Stimulated activated CD4-positive, alpha-beta T cell treated with anti-CD3 and anti-CD28 coated beads, Interleukin-15, amount 100 ng/mL, for 1 hour (primary cell): ENCODE data around the gene PSKH1.
A peak's percentile ranks its signal among the peaks of the same experiment; 100 is the strongest.
"Not testable (repeated sequence)": the region's sequence is repeated elsewhere in the genome, so short reads cannot be mapped to it uniquely, and the experiment has no call there.

Experiments used
- DNase-seq, 2 donors: peaks; one replicate each; pipeline ENCODE4 v3.0.0-alpha.2; 2020; ENCODE audit warnings: low read depth in 1 of 2, low spot score in 1 of 2

PSKH1 gene

DNA sequence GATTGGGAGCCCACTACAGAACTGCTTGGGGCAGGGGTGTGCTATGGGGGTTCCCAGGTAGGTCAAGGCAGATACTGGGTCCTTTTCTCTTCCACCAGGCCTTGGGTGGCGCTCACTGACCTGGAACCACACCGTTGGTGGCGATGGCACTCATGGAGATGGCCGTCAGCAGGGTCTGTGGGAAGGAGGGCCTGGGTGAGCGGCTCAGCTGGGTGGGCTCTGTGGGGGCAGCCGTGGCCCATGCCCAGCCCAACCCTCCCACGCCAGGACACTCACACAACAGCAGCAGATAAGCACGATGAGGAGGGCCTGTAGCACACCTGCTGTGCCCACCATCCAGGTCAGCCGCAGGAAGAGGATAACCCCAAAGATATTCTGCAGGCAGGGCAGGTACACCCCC, 64.6 kb downstream of the PSKH1 start:
- no peak for DNase-seq

DNA sequence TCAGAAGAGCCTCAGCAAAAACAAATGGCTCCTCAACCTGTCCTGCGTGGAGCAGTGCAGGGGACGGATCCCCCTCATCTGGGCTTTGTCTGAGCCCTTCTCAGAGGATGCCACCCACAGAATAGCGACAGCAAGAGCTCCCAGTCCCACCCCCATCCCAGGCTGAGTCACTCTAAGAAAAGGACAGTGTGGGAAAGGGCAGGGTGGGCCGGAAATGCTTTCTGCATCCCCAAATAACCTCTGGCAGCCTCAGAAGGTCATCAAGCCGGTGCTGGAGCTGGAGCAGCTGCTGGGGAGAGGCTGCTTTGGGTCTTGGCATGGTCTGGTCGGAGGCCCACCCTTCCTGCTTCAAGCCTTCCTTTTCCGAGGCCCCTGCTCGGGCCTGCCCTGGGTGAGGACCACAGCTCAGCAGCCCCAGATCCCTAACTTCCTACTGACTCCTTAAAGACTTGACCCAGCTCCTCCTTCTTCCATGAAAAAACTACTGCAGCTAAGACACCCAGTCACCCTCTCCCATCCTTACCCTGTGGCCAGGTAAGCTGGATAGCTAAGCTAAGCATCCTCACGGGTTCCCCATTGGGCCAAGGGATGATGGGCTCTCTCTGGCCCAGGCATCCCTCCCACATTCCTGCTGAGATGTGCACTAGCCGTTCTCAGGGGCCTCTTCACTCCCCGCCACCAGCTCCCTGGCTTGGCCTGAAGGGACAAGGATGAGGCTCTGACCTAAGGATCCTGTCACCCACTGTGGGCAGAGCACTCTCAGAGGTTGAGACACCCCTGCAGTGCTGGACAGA, 66.7 kb downstream of the PSKH1 start:
- no peak for DNase-seq

DNA sequence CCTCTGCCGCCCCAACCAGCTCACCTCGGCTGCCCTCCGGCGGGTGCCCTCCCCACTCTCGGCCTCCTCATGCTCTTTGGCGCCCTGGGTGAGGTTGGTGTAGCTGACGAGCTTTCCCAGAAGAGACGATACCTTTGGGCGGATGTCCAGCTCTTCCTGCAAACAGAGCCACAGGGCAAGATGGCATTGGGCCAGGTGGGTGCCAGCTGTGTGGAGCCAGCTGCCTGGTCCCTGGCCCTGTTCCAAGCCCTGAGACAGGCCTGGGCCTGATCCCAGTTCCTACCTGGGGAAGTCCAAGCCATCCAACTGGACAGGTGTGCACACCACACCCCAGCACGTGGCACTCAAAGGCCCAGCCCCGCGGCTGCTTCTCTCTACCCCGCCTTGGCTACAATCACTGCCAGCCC, 68.5 kb downstream of the PSKH1 start:
- no peak for DNase-seq

DNA sequence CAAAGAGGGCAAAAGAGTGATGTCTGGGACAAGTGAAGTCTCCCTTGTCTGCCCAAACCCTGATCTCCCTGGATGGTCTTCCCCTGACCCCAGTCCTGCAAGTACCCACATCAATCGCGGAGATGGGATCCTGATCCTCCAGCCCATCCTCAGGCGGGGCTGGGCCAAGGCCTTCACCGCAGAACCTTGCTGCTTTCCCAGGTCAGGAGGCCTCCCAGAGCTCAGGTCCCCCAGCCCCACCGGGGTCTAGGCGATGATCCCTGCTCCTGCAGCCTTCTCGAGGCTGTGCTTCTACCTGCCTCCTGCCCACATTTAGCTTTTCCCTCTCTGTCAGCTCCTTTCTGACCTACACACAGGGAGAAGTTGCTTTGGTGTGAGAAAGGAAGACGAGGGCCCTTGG, 69.1 kb downstream of the PSKH1 start:
- DNase-seq, result no peak

DNA sequence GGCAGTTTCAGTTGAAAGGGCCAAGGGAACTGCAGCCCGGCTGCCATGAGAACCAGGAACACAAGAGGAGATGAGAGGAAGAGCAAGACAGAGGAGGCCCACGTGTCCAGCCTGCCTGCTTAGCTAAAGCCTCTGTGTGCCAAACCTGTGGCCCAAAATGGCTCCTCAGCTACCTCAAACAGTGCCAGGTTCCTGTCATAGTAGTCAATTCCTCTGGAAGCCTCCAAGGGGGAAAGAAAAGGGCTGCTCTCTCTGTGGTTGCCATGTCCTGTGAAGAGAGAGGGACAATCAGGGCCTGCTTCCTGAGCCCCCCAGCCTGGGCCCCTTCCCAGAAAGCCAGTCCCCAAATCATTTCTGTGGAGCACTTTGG, 70.2 kb downstream of the PSKH1 start:
- DNase-seq, result no peak

DNA sequence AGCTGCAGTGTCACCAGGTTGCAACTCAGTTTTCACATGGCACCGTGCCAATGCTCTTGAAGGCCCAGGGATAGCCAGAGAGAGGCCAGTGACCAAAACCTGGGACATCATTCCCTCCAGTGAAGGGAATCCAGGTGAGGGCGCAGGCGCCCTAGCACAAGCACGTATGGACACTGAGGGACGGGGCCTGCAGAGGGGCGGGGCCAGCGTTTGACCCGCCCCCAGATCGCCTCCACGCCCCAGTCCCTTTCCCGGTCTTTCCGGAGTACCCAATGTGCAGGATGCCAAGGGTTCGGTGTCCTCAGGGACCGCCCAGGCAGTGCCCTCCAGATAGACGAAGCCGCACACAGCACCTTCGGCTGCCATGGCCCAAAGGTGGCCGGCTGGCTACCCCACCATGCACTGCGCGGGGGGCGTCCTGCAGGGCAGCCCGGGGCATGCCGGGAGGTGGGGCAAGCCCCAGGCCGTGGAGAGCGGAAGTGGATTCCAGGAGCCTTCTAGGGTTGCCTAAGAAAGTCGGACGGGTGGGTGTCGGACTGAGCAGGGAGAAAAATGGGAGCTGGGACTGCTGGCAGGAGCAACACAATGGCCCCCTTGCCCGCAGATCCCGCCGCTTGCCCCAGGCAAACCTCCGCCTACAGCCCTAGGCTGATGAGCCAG, 70.7 kb downstream of the PSKH1 start:
- no peak for DNase-seq

DNA sequence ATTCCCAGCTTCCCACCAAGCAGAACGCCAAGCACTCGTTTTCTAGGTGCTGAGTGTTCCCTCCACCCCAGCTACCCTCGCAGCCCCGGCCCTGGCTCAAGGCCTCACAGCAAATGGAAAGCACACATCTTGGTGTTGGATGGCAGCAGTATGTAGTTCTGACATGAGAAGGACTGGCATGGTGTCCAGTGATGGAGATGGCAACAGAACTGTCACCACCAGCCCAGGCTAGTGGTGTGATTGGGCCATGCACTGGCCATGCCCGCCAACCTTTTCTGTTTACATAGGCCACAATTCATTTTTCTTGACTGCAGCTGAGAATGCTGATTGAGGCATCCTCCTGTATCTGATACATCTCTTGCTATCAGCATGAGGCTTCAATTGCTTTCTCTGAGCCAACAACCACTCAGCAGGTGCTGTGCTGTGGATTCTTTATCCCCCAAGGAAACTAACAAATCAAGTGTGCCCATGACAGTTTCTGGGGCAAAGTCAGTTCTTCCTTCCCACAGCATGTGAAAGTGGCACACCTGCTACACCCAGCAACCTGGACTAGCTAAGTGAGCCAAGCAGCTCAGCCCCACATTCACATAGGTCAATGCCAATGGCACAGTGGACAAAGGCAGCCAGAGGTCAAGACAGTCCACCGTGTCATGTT, 71.5 kb downstream of the PSKH1 start:
- no peak for DNase-seq

DNA sequence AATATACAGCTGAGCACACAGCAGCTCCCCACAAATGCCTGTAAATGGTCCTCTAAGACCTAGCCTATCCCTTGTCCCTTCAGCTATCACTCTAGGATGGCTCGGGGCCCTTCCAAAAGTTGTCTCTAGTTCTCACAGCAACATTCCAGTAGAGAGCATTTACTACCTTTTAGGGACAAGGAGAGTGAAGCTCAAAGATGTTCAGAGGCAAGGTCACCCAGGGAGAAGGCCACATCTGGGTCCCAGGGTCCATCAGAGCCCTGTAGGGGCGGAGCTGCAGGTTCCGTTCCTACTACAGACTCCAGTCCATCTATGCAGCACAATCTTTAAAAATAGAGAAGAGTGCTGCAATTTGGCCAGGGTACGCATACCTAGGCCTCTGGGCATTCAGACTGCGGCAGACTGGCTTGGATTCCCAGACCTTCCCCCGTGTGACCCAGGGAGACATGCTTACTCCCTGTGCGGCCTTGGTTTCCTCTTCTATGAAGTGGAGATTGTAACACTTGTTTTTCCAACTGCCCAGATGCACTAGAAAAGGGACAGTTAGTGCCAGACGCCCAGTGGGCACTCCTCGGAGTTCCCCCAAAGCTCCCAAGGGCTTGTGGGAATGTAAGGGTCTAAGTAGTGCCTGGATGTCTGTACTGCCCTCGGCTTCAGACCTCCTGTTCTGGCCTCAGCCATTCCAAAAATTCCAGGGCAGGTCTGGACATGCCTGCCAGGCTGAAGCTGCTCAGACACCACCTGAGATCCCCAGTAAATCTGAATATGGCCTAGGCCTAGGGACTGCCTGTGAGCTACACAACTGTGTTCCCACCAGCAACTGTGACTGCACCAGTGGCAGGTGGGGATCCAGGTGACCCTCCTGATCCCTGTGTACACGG, 72.9 kb downstream of the PSKH1 start:
- DNase-seq, result no peak

DNA sequence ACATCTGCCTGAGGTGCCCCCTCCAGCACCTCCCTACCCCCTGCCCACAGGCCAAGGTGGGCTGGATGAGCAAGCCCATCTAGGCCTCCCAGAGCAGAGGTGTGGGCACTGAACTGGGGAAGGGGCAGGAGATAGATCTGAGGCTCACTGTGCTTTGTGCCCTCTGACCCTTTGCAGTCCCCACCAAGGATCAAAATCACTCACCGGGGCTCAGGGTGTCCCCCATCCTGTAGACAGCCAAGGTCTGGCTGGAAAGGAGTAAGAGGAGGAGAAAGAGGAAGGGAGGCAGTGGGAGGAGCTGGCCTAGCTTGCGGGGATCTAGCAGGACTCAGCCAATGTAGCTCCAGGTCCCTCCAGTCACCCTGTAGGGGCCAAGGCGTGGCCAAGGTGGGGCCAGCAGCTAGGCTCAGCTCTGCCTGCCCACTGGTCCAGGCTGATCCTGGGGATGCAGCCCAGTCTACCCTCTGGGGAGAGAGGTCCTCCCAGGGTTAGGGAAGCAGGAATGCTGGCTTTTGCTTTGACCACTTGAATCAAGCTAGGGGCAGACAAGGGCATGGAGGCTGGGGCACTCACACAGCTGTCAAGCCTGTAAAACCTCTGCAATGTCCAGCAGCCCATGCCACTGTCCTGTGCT, 73.6 kb downstream of the PSKH1 start:
- no peak for DNase-seq

DNA sequence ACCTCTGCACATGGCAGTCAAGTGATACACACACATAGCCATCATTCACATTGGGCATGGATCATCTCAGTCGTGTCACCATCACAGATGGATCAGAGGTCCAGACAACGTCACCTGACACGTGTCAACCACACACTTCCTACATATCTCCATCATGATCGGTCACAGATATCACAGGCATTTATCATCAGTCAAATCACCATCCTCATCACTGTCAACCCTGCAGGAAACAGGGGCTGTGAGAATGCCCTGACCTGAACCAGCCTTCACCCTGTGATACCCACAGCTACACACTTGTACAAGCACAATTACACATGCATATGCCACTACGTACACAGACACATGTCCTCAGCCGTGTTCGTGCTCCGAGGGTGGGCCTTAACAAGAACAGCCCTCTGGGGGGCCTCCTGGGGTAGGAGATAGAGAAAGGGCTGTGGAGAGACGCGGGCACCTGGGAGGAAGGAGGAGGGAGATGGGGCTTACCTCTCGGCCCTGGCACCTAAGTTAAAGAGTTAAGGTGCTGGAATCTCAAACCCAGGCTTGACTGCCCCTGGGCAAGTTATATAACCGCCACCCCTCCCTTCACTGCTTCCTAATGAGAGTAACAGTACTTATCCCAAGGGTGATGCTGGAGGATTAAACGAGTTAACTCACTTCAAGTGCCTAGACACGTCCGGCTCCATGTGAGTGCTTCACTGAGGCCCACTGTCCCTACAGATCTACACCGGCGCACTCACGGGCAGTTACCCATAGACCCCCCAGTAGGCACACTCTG, 74.3 kb downstream of the PSKH1 start:
- no peak for DNase-seq

DNA sequence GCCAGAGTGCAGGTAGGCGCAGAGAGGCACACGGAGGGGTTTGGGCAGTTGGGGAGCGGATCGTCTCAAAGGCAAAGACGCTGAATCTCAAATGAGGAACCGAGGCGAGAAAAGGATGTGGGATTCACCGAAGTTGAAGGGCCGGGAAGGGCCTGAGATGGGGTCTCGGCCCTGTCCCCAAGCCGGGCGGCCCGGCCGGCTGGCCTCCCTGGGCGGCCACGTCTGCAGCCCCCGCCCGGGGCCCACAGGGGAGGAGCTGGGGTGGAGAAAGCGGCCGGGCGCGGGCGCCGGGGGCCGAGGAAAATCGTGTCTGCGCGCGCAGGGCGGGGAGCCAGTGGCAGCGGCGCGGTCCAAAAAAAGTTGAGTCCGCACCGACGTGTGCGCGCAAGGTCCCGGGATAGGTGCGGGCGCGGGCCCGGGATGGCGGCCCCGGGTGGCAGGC, 74.9 kb downstream of the PSKH1 start:
- DNase-seq, result peak in 1 of 2 donors; percentile 12

DNA sequence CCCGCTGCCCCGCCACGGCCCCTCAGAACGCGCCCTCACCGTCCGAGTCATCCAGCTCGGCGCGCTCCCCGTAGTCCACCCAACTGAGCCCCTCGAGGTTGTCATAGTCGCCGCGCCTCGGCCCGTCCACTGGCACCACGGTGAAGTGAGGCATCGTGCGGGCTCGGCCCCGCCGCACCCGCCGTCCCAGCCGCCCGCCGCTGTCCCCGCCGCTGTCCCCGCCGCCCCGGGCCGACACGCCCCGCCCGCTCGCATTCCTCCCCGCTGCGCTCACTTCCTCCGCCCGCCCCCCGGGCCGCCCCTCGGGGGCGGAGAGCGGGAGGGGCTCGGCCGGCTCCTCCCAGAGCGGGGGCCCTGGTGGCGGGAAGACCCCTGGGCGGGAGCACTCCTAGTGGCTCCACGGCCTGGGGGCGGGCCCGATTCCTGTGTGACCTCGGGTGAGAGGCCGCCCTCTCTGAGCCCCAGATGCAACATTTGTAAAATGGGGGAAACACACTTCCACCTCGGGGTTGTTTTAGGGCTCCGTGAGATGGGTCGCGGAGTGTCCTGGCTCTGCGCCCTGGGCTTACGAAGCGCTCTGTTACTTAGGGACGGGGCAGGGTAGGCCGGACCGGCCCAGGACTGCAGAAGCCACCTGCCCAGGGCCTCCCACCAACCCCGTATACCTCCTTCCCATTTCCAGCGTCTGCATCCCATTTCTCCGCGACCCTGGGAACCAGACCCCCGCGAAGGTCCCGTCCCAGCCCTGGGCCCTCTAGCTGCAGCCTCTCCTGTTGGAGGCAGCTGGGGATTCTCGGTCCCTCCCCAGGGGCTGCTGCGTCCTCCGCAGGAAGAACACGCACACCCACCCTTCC, 75.6 kb downstream of the PSKH1 start, which contains the start of gene SLC12A4:
SLC12A4 (minus strand) TSS at position 238 of the 854 bp plus-strand sequence; CDS start at position 154, 84 bp downstream.
- peak; percentile 68 to 84 for DNase-seq

DNA sequence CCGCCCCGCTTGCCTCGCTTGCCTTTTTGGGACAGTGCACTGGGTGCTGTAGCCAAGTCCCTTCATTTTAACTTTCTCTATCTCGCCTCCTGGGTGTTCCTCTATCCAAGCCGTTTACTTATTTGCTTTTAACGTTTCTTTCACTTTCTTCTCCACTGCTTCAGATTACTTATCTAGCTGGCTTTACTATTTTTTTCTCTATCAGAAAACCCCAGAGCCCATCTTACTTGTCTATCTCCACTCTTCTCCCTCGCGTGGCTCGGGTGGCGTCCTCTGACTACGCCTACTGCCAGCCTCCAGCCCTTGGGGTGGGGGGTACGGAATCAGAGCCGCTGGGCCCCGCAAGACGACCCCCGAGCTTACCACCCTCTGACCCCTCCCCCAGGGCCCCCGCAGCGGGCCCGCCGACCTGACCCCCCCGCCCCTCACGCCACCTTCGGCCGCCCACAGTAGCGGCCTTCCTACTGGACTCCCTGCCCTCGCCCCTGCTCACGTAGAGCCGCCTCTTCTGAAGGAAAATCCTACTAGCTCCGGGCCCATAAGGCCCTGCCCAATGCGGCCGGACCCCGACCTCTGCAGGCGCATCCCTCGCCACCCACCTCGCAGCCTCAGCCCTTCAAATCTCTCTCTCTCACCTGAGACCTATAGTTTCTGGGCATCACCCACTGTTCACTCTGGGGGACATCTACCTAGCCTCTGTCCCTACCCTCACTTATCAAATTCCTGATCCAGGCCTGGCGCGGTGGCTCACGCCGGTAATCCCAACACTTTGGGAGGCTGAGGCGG, 76.4 kb downstream of the PSKH1 start:
- no peak for DNase-seq

DNA sequence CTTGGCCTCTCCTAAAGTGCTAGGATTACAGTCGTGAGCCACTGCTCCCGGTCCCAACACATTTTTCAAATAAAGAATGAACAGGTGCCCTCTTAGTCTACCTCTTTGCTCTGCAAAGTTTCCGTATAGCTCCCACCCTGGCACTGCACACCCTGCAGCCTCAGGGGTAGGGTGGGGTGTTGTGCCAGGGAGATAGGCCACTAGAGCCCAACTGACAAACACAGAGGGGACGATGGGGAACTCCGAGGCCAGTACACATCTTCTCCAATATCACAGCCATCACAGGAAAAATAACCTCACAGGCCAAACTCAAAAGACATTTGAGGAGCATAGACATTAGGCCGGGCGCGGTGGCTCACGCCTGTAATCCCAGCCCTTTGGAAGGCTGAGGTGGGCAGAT, 78.1 kb downstream of the PSKH1 start:
- no peak for DNase-seq

DNA sequence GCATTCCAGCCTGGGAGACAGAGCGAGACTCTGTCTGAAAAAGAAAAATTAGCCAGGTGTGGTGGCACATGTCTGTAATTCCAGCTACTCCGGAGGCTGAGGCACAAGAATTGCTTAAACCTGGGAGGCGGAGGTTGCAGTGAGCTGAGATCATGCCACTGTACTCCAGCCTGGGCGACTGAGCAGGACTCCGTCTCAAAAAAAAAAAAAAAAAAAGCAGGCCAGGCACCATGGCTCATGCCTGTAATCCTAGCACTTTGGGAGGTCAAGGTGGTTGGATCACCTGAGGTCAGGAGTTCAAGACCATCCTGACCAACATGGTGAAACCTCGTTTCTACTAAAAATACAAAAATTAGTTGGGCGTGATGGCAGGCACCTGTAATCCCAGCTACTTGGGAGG, 79.2 kb downstream of the PSKH1 start:
- not testable (repeated sequence) for DNase-seq

DNA sequence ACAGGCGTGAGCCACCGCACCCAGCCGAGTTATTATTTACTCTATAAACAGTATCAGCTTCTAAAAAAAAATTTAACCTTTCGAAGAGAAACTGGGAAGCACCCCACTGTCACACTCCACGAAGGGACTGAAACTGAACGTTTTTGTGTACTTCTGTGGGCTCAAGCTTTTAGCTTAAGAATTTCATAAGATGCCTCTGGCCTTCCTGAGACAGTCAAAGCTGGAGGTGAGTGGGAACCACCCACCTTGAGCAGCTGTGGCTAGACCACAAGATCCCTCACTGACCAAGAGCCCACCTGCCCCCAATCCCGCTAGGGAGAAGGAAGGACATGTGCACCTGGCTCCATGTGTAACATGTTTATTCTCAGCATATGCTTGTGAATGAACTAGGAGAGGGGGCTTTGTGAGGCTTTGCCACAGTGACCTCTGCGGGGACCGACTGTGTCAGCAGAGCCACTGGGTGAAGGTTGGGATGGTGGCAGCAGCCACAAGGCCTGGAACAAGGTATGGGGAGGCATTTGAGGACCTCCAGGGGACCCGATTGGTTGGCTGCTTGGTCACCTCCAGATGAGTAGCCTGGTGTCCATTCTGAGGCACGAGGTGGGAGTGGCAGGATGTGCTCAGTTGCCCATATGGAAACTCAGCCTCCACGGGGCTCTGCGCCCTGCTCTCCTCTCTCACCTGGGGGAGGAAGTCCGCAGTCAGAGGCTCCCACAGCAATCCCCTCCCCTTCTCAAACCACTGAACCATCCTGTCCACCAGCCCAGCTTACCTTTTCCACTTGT, 82.5 kb downstream of the PSKH1 start:
- no peak for DNase-seq

DNA sequence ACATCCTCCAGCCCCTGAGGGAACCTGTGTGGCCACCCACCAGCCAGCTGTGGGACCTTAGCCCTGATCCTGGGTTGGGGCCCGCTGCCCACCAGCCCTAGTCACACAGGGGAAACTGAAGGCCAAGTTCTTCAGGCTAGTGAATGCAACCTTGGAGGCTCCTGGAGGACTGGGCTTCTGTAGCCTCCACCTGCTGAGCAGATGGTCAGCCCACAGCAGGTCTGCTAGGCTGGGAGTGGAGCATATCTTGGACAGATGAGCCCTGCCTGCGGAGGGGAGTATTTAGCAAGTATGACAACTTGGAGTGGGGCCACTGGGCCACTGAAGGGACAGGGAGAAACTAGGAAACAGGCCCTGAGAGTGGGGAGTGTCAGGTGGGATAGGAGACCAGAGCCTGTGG, 83.2 kb downstream of the PSKH1 start:
- no peak for DNase-seq
